K562 (cell line): ENCODE results near the gene CENPO. TPM values are rescaled to one million over a fixed set of nuclear protein-coding genes. Genes with fewer than 3 reads are reported as not detected.

ENCODE experiments used
- ADNP ChIP-seq: fragments of 200-800 bp; sonication (Bioruptor generic); IDR thresholded peaks from 2 replicates; pipeline ENCODE4 v1.6.1; 2016; ENCODE audit warnings: missing genetic modification characterization, missing compliant biosample characterization
- ARID1B ChIP-seq: fragments of 450-650 bp; IDR thresholded peaks from 2 replicates; pipeline ENCODE4 v1.6.1; 2016; ENCODE audit warnings: antibody characterized with exemption, mild to moderate bottlenecking, inconsistent platforms
- ATF7 ChIP-seq: fragments of 450-650 bp; IDR thresholded peaks from 2 replicates; pipeline ENCODE4 v1.7.1; 2014; ENCODE audit warnings: mild to moderate bottlenecking, moderate library complexity
- CBFA2T2 ChIP-seq: fragments of 450-650 bp; conservative IDR thresholded peaks from 2 replicates; pipeline ENCODE4 v1.6.1; 2017; ENCODE audit warnings: mild to moderate bottlenecking
- DMBX1 ChIP-seq: fragments of 250-450 bp; sonication (Bioruptor Pico); IDR thresholded peaks from 2 replicates; pipeline ENCODE4 v1.8.0; 2022; ENCODE audit warnings: inconsistent platforms, mild to moderate bottlenecking, moderate library complexity, borderline replicate concordance
- FOSL1 ChIP-seq: fragments of 200-800 bp; sonication (Bioruptor generic); conservative IDR thresholded peaks from 2 replicates; pipeline ENCODE4 v1.6.1; 2016; ENCODE audit warnings: missing genetic modification characterization, missing compliant biosample characterization
- GATAD2B ChIP-seq: fragments of 450-650 bp; IDR thresholded peaks from 2 replicates; pipeline ENCODE4 v1.6.1; 2017; ENCODE audit warnings: mild to moderate bottlenecking, borderline replicate concordance
- HCFC1 ChIP-seq: IDR thresholded peaks from 2 replicates; pipeline ENCODE4 v1.6.1; 2012; ENCODE audit warnings: low read depth, low read length, improper control_type of control experiment
- KDM5B ChIP-seq: fragments of 200-600 bp; sonication (generic); IDR thresholded peaks from 2 replicates; pipeline ENCODE4 v1.6.1; 2012; ENCODE audit warnings: low read depth, mild to moderate bottlenecking, moderate library complexity, low read length, control low read depth, inconsistent platforms; ENCODE audit not compliant: insufficient replicate concordance
- NCOA4 ChIP-seq: fragments of 450-650 bp; IDR thresholded peaks from 2 replicates; pipeline ENCODE4 v1.6.1; 2018; ENCODE audit warnings: mild to moderate bottlenecking; ENCODE audit not compliant: partially characterized antibody
- NFIC ChIP-seq: fragments of 450-650 bp; IDR thresholded peaks from 2 replicates; pipeline ENCODE4 v1.6.1; 2017; ENCODE audit warnings: mild to moderate bottlenecking, inconsistent platforms
- NFXL1 ChIP-seq: fragments of 450-650 bp; formaldehyde crosslinking; IDR thresholded peaks from 2 replicates; pipeline ENCODE4 v1.4.0; 2021; ENCODE audit warnings: mild to moderate bottlenecking
- RBM14 ChIP-seq: fragments of 200-400 bp; formaldehyde crosslinking; IDR thresholded peaks from 2 replicates; pipeline ENCODE4 v1.6.1; 2018; ENCODE audit warnings: low read depth, mild to moderate bottlenecking, low read length, moderate library complexity, borderline replicate concordance; ENCODE audit not compliant: insufficient read depth
- SMAD1 ChIP-seq: fragments of 150-350 bp; IDR thresholded peaks from 2 replicates; pipeline ENCODE4 v1.6.1; 2014; ENCODE audit warnings: low read length, low read depth; ENCODE audit not compliant: partially characterized antibody
- TOE1 ChIP-seq, 2 experiments: fragments of 450-650 bp in 1 of 2; sonication (generic) in 1 of 2; formaldehyde crosslinking in 1 of 2; IDR thresholded peaks; 2 replicates each; pipeline versions ENCODE4 v1.7.1 to v1.8.0; 2016 to 2022; ENCODE audit warnings: borderline replicate concordance in 2 of 2, mild to moderate bottlenecking in 2 of 2, antibody characterized with exemption in 1 of 2, inconsistent platforms in 1 of 2, low read depth in 1 of 2, missing genetic modification reagents in 1 of 2, moderate library complexity in 1 of 2
- polyA plus RNA-seq, 8 experiments: library from polyadenylated mRNA; depleted of rRNA in 4 of 8; stranded (reverse) in 5 of 8; unstranded in 3 of 8; fragments of >200 nt; fragmentation: Nextera tagmentation in 2 of 8; fragmentation: Illumina TruSeq in 1 of 8; extraction: Ambion mirVana in 2 of 8; extraction: Trizol in 1 of 8; gene quantifications; 2 replicates each; pipeline versions ENCODE4 v1.2.1 to v1.2.3, GENCODE V29; 2011 to 2014; ENCODE audit warnings: inconsistent platforms in 1 of 8, missing spikeins in 1 of 8
- total RNA-seq, 7 experiments: library from RNA; depleted of rRNA in 6 of 7; stranded (reverse); fragments of >200 nt in 6 of 7; fragmentation: Illumina TruSeq in 2 of 7; extraction: Trizol in 2 of 7; gene quantifications; 2 replicates each; pipeline versions ENCODE4 v1.2.1 to v1.2.3, GENCODE V29; 2011 to 2021; ENCODE audit warnings: low replicate concordance in 1 of 7
- TF ChIP-seq, protein P1 (sequence below): fragments of 200-800 bp; sonication (Bioruptor generic); IDR thresholded peaks from 2 replicates; pipeline ENCODE4 v1.6.1; 2017; ENCODE audit warnings: missing genetic modification characterization, missing compliant biosample characterization
- TF ChIP-seq, protein P2 (sequence below): sonication (generic); formaldehyde crosslinking; IDR thresholded peaks from 2 replicates; pipeline ENCODE4 v1.8.0; 2022; ENCODE audit warnings: mild to moderate bottlenecking, missing genetic modification reagents
- TF ChIP-seq, protein P3 (sequence below): fragments of 250-450 bp; sonication (Bioruptor Pico); IDR thresholded peaks from 2 replicates; pipeline ENCODE4 v1.5.1; 2021; ENCODE audit warnings: mild to moderate bottlenecking
- TF ChIP-seq, protein P4 (sequence below): fragments of 450-650 bp; formaldehyde crosslinking; conservative IDR thresholded peaks from 2 replicates; pipeline ENCODE4 v1.4.0; 2022; ENCODE audit warnings: mild to moderate bottlenecking, missing genetic modification characterization
- TF ChIP-seq, protein P5 (sequence below): fragments of 450-650 bp; IDR thresholded peaks from 2 replicates; pipeline ENCODE4 v1.6.1; 2018; ENCODE audit not compliant: partially characterized antibody

Gene CENPO
- total and polyA plus RNA-seq, 9 of the 15 experiments (the other 6 are each of a cell fraction or from before 2014, with no cell fraction given) = 30.6 to 59.4 (median 38.9) TPM

DNA sequence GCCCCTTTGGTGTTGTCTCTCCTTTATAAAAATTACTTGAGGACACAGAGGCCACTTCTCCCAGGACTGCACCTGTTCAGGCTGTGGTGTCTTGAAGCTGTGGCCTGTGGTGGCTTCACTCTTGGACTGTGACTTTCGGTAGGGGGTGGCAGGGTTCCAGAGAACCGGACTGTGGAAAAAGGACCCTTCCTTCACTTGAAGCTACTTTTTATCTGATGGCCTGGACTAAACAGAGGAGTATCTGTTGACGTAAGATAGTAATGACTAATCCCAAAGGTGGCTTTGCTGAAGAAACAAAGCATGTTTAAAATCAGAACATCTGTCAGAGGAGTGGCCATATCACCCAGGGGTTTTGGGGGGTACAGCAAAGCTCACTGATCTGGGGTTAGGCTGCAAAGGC lies 60.8 kb downstream of the CENPO start (continued):
- TF ChIP-seq, protein P1, sequence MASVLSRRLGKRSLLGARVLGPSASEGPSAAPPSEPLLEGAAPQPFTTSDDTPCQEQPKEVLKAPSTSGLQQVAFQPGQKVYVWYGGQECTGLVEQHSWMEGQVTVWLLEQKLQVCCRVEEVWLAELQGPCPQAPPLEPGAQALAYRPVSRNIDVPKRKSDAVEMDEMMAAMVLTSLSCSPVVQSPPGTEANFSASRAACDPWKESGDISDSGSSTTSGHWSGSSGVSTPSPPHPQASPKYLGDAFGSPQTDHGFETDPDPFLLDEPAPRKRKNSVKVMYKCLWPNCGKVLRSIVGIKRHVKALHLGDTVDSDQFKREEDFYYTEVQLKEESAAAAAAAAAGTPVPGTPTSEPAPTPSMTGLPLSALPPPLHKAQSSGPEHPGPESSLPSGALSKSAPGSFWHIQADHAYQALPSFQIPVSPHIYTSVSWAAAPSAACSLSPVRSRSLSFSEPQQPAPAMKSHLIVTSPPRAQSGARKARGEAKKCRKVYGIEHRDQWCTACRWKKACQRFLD = no peak
- no peak for TF ChIP-seq ADNP (tag)
- no peak for TF ChIP-seq KDM5B
- TF ChIP-seq, protein P2, sequence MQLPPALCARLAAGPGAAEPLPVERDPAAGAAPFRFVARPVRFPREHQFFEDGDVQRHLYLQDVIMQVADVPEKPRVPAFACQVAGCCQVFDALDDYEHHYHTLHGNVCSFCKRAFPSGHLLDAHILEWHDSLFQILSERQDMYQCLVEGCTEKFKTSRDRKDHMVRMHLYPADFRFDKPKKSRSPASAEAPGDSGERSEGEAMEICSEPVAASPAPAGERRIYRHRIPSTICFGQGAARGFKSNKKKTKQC (CRISPR knock-in tag) = no peak
- no peak for TF ChIP-seq GATAD2B
- peak; percentile 83 for TF ChIP-seq ARID1B
- no peak for TF ChIP-seq TOE1 (IDR thresholded peaks at IDR 0.05; ENCODE audit: borderline replicate concordance)
- no peak for TF ChIP-seq TOE1 (CRISPR knock-in tag; IDR thresholded peaks at IDR 0.05; ENCODE audit: borderline replicate concordance, low read depth)
- no peak for TF ChIP-seq SMAD1
- no peak for TF ChIP-seq HCFC1
- TF ChIP-seq, protein P3, sequence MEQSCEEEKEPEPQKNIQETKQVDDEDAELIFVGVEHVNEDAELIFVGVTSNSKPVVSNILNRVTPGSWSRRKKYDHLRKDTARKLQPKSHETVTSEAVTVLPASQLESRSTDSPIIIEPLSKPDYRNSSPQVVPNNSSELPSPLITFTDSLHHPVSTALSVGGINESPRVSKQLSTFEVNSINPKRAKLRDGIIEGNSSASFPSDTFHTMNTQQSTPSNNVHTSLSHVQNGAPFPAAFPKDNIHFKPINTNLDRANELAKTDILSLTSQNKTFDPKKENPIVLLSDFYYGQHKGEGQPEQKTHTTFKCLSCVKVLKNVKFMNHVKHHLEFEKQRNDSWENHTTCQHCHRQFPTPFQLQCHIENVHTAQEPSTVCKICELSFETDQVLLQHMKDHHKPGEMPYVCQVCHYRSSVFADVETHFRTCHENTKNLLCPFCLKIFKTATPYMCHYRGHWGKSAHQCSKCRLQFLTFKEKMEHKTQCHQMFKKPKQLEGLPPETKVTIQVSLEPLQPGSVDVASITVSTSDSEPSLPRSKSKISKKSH = no peak
- no peak for TF ChIP-seq RBM14
- no peak for TF ChIP-seq NCOA4
- TF ChIP-seq CBFA2T2 = peak; percentile 68
- peak; percentile 54; the same call in 1 of the 2 replicates for TF ChIP-seq ATF7
- peak; percentile 90 for TF ChIP-seq FOSL1 (tag)
- TF ChIP-seq, protein P4, sequence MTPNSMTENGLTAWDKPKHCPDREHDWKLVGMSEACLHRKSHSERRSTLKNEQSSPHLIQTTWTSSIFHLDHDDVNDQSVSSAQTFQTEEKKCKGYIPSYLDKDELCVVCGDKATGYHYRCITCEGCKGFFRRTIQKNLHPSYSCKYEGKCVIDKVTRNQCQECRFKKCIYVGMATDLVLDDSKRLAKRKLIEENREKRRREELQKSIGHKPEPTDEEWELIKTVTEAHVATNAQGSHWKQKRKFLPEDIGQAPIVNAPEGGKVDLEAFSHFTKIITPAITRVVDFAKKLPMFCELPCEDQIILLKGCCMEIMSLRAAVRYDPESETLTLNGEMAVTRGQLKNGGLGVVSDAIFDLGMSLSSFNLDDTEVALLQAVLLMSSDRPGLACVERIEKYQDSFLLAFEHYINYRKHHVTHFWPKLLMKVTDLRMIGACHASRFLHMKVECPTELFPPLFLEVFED = no peak
- no peak for TF ChIP-seq NFXL1
- no peak for TF ChIP-seq DMBX1 (CRISPR knock-in tag)
- peak; percentile 41 for TF ChIP-seq NFIC
- TF ChIP-seq, protein P5, sequence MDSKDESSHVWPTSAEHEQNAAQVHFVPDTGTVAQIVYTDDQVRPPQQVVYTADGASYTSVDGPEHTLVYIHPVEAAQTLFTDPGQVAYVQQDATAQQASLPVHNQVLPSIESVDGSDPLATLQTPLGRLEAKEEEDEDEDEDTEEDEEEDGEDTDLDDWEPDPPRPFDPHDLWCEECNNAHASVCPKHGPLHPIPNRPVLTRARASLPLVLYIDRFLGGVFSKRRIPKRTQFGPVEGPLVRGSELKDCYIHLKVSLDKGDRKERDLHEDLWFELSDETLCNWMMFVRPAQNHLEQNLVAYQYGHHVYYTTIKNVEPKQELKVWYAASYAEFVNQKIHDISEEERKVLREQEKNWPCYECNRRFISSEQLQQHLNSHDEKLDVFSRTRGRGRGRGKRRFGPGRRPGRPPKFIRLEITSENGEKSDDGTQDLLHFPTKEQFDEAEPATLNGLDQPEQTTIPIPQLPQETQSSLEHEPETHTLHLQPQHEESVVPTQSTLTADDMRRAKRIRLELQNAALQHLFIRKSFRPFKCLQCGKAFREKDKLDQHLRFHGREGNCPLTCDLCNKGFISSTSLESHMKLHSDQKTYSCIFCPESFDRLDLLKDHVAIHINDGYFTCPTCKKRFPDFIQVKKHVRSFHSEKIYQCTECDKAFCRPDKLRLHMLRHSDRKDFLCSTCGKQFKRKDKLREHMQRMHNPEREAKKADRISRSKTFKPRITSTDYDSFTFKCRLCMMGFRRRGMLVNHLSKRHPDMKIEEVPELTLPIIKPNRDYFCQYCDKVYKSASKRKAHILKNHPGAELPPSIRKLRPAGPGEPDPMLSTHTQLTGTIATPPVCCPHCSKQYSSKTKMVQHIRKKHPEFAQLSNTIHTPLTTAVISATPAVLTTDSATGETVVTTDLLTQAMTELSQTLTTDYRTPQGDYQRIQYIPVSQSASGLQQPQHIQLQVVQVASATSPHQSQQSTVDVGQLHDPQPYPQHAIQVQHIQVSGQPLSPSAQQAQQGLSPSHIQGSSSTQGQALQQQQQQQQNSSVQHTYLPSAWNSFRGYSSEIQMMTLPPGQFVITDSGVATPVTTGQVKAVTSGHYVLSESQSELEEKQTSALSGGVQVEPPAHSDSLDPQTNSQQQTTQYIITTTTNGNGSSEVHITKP = peak; percentile 11
